ENCODE results near the gene SF3B3.

The SF3B3 gene

GRCh38 chr16:70590722-70591415 is 67.3 kb downstream of the SF3B3 start:
- no peak for DNase-seq (ENCODE audit: low read depth)

- DNase-seq (ENCODE audit: low read depth): no peak
These were observed 68.0 kb downstream of the SF3B3 start for GRCh38 chr16:70591615-70592014.

GRCh38 chr16:70592106-70592571 is 68.5 kb downstream of the SF3B3 start:
- no peak for DNase-seq (ENCODE audit: low read depth)

GRCh38 chr16:70593544-70593943 is 69.9 kb downstream of the SF3B3 start:
- DNase-seq (ENCODE audit: low read depth): no peak

GRCh38 chr16:70594569-70594968 is 71.0 kb downstream of the SF3B3 start:
- no peak for DNase-seq (ENCODE audit: low read depth)

GRCh38 chr16:70597135-70597835 is 73.7 kb downstream of the SF3B3 start:
- no peak for DNase-seq (ENCODE audit: low read depth)

- DNase-seq (ENCODE audit: low read depth): no peak
These were observed 75.4 kb downstream of the SF3B3 start for GRCh38 chr16:70598937-70599503.

- DNase-seq (ENCODE audit: low read depth): no peak
These were observed 77.1 kb downstream of the SF3B3 start for GRCh38 chr16:70600730-70601129.

- DNase-seq (ENCODE audit: low read depth): no peak
These were observed 78.3 kb downstream of the SF3B3 start for GRCh38 chr16:70601576-70602575.

GRCh38 chr16:70602831-70603230 is 79.2 kb downstream of the SF3B3 start:
- no peak for DNase-seq (ENCODE audit: low read depth)

GRCh38 chr16:70604407-70605282 is 81.0 kb downstream of the SF3B3 start:
- no peak for DNase-seq (ENCODE audit: low read depth)

- no peak for DNase-seq (ENCODE audit: low read depth)
These were observed 81.7 kb downstream of the SF3B3 start for GRCh38 chr16:70605283-70605657.

GRCh38 chr16:70608521-70608920 is 84.9 kb downstream of the SF3B3 start:
- DNase-seq (ENCODE audit: low read depth): no peak

- DNase-seq (ENCODE audit: low read depth): no peak
These were observed 86.9 kb downstream of the SF3B3 start for GRCh38 chr16:70610273-70611223.

- DNase-seq (ENCODE audit: low read depth): no peak
These were observed 87.6 kb downstream of the SF3B3 start for GRCh38 chr16:70611224-70611598.

GRCh38 chr16:70611785-70612303 is 88.2 kb downstream of the SF3B3 start:
- no peak for DNase-seq (ENCODE audit: low read depth)

- DNase-seq (ENCODE audit: low read depth): no peak
These were observed 89.3 kb downstream of the SF3B3 start for GRCh38 chr16:70612931-70613330.

GRCh38 chr16:70614208-70614951 is 90.8 kb downstream of the SF3B3 start:
- no peak for DNase-seq (ENCODE audit: low read depth)

GRCh38 chr16:70615945-70616344 is 92.3 kb downstream of the SF3B3 start:
- DNase-seq (ENCODE audit: low read depth): no peak

Measured in activated T-helper 9 cell treated with anti-CD3 and anti-CD28 coated beads, Interleukin-2, amount 50 U/mL, for 16 hours (primary cell).